HepG2 (cell line): Measurements from ENCODE around the gene RBCK1. TPM values are rescaled to one million over a fixed set of nuclear protein-coding genes. Genes with fewer than 3 reads are reported as not detected.

Experiments used
- ATAC-seq: fragments of 200-7000 bp; cut with Tn5 transposase; 3 replicates; pipeline ENCODE4 v1.9.1; 2020; ENCODE audit warnings: mild to moderate bottlenecking, moderate library complexity
- BruUV-seq: library from RNA; stranded (reverse); fragments of 400-500 nt; replicated peaks from 2 replicates; lab custom pipeline; 2021; lab: Mats Ljungman, UMichigan
- CTCF ChIA-PET: fragments of 300-600 bp; formaldehyde crosslinking; extraction: SDS; loops from one replicate; lab custom pipeline; 2021; ENCODE audit warnings: low total read pairs, inconsistent platforms, low intra/inter-chr PET ratio; lab: Yijun Ruan, JAX
- POLR2A ChIA-PET: fragments of 350-600 bp; sonication (Branson Sonifier 250); formaldehyde crosslinking; loops from one replicate; lab custom pipeline; 2020; ENCODE audit warnings: antibody characterized with exemption, inconsistent platforms; lab: Yijun Ruan, JAX
- DNase-seq: peaks from one replicate; pipeline ENCODE4 v3.0.0-alpha.2; 2015; ENCODE audit warnings: low spot score
- FAIRE-seq: peaks from 3 replicates; lab custom pipeline; 2011; peaks lifted over from hg19 to GRCh38; lab: Jason Lieb, UNC
- H2AFZ ChIP-seq: one replicate; pipeline ENCODE4 v1.6.1; 2011; ENCODE audit warnings: low read length, inconsistent platforms
- H3K27ac ChIP-seq: fragments of 300-600 bp; 3 replicates; pipeline ENCODE4 v1.8.0; 2011; ENCODE audit warnings: mixed run types, mild to moderate bottlenecking, mixed read lengths, low read length, inconsistent platforms; ENCODE audit not compliant: insufficient read depth; ENCODE audit errors: extremely low read length
- H3K27me3 ChIP-seq, 2 experiments: fragments of 200-600 bp in 1 of 2; 2 replicates in 1 of 2; 3 replicates in 1 of 2; pipeline versions ENCODE4 v1.6.0 to v1.8.0; 2011; ENCODE audit warnings: low read length in 2 of 2, mild to moderate bottlenecking in 2 of 2, moderate library complexity in 2 of 2, inconsistent platforms in 1 of 2; ENCODE audit not compliant: insufficient read depth in 2 of 2, control insufficient read depth in 1 of 2
- H3K36me3 ChIP-seq, 2 experiments: fragments of 200-600 bp in 1 of 2; replicated peaks in 1 of 2; 2 replicates in 1 of 2; 3 replicates in 1 of 2; pipeline versions ENCODE4 v1.5.1 to v1.8.0; 2011; ENCODE audit warnings: low read length in 2 of 2, inconsistent platforms in 1 of 2; ENCODE audit not compliant: insufficient read depth in 2 of 2, control insufficient read depth in 1 of 2
- H3K4me1 ChIP-seq: 2 replicates; pipeline ENCODE4 v1.5.1; 2012; ENCODE audit warnings: low read length, inconsistent platforms; ENCODE audit not compliant: insufficient read depth
- H3K4me2 ChIP-seq: 2 replicates; pipeline ENCODE4 v1.6.0; 2011; ENCODE audit warnings: low read depth, low read length, inconsistent platforms
- H3K4me3 ChIP-seq, 3 experiments: fragments of 200-600 bp in 1 of 3; sonication (generic), shearing (Covaris generic) in 1 of 3; replicated peaks in 1 of 3; 2 replicates each; pipeline ENCODE4 v1.5.1; 2011 to 2016; ENCODE audit warnings: low read length in 3 of 3, inconsistent platforms in 2 of 3, low read depth in 2 of 3, mild to moderate bottlenecking in 2 of 3, control low read depth in 1 of 3, mixed read lengths in 1 of 3; ENCODE audit not compliant: insufficient read depth in 1 of 3
- H3K79me2 ChIP-seq: one replicate; pipeline ENCODE4 v1.6.1; 2011; ENCODE audit warnings: low read length, inconsistent platforms; ENCODE audit not compliant: insufficient read depth
- H3K9ac ChIP-seq: 2 replicates; pipeline ENCODE4 v1.6.0; 2011; ENCODE audit warnings: mild to moderate bottlenecking, low read depth, low read length, inconsistent platforms; ENCODE audit not compliant: insufficient read depth
- H3K9me3 ChIP-seq: 2 replicates; pipeline ENCODE4 v1.5.1; 2012; ENCODE audit warnings: mild to moderate bottlenecking, low read length
- H4K20me1 ChIP-seq: 2 replicates; pipeline ENCODE4 v1.6.0; 2011; ENCODE audit warnings: inconsistent platforms, mild to moderate bottlenecking, low read length, moderate library complexity; ENCODE audit not compliant: insufficient read depth
- AHDC1 ChIP-seq: sonication (generic); formaldehyde crosslinking; IDR thresholded peaks from 2 replicates; pipeline ENCODE4 v1.5.1; 2020; ENCODE audit warnings: mild to moderate bottlenecking, missing genetic modification reagents, borderline replicate concordance
- BRCA1 ChIP-seq: sonication (generic); formaldehyde crosslinking; IDR thresholded peaks from 2 replicates; pipeline ENCODE4 v1.4.0; 2020; ENCODE audit warnings: missing genetic modification reagents
- FOXJ3 ChIP-seq: sonication (generic); formaldehyde crosslinking; IDR thresholded peaks from 2 replicates; pipeline ENCODE4 v1.4.0; 2020; ENCODE audit warnings: missing genetic modification reagents, mild to moderate bottlenecking, borderline replicate concordance
- GTF2F1 ChIP-seq: fragments of 150-350 bp; IDR thresholded peaks from 2 replicates; pipeline ENCODE4 v1.6.1; 2014; ENCODE audit warnings: low read length
- HNF4A ChIP-seq: sonication (generic); formaldehyde crosslinking; IDR thresholded peaks from 2 replicates; pipeline ENCODE4 v1.4.0; 2020; ENCODE audit warnings: missing genetic modification reagents
- JUNB ChIP-seq: sonication (generic); formaldehyde crosslinking; IDR thresholded peaks from 2 replicates; pipeline ENCODE4 v1.8.0; 2022; ENCODE audit warnings: missing genetic modification reagents, mild to moderate bottlenecking, borderline replicate concordance
- PHF21A ChIP-seq: sonication (generic); formaldehyde crosslinking; IDR thresholded peaks from 2 replicates; pipeline ENCODE4 v1.5.0; 2020; ENCODE audit warnings: mild to moderate bottlenecking, missing genetic modification reagents
- ZMYM2 ChIP-seq: sonication (generic); formaldehyde crosslinking; IDR thresholded peaks from 2 replicates; pipeline ENCODE4 v1.8.0; 2022; ENCODE audit warnings: mild to moderate bottlenecking, missing genetic modification reagents
- WGBS: methylation state at CpG from one replicate; pipeline ENCODE4 v1.1.6; 2017; ENCODE audit warnings: low lambda C conversion rate; 5-methylcytosine and 5-hydroxymethylcytosine counted together
- in situ Hi-C: cut with HindIII; loops from 2 replicates; pipeline ENCODE4 v1.10.0; 2017; ENCODE audit warnings: low pct_unique_long_range_greater_than_20kb; ENCODE audit not compliant: extremely low pct_ligation_motif_present
- intact Hi-C: fragments of 100-400 bp; cut with micrococcal nuclease; formaldehyde crosslinking; loops from one replicate; pipeline ENCODE4 v1.10.0; 2022; ENCODE audit not compliant: unreplicated experiment
- polyA plus RNA-seq, 8 experiments: library from polyadenylated mRNA; depleted of rRNA in 3 of 8; stranded (reverse) in 7 of 8; unstranded in 1 of 8; fragments of >200 nt; fragmentation: Illumina TruSeq in 4 of 8; extraction: Trizol in 4 of 8; gene quantifications; 2 replicates each; pipeline versions ENCODE4 v1.2.1 to v1.2.3, GENCODE V29; 2011 to 2016; ENCODE audit warnings: low read depth in 4 of 8, missing spikeins in 1 of 8, mixed read lengths in 1 of 8; ENCODE audit not compliant: insufficient read depth in 1 of 8
- total RNA-seq, 5 experiments: library from RNA; depleted of rRNA; stranded (reverse); fragments of >200 nt; fragmentation: Illumina TruSeq; extraction: Trizol; gene quantifications; 2 replicates each; pipeline ENCODE4 v1.2.3, GENCODE V29; 2016; ENCODE audit warnings: low read depth in 1 of 5
- TF ChIP-seq, protein P1 (sequence below), 2 experiments: sonication (generic) in 1 of 2; formaldehyde crosslinking in 1 of 2; IDR thresholded peaks; 2 replicates each; pipeline versions ENCODE4 v1.4.0 to v1.6.1; 2018 to 2020; ENCODE audit warnings: missing genetic modification reagents in 2 of 2, borderline replicate concordance in 1 of 2, low read depth in 1 of 2, mild to moderate bottlenecking in 1 of 2, missing biosample characterization in 1 of 2

RBCK1 gene
- total and polyA plus RNA-seq, 2 of the 13 experiments (the other 11 are each of a cell fraction or from before 2014, with no cell fraction given), result 149 to 215 TPM

- Histone ChIP-seq H3K27me3 (no peaks in the 10 kb centered on the region), H3K4me2 (peak overlapping the region; percentile 3; the same call in 1 of the 2 replicates), H3K27ac (peak overlapping the region; percentile 29), H3K4me1 (peaks cover 63% of the 10 kb centered on the region), H3K4me3 (no peak overlapping the region), H3K79me2 (no peaks in the 10 kb centered on the region), H2AFZ (no peak overlapping the region), H4K20me1 (no peaks in the 10 kb centered on the region), H3K36me3 (peaks cover 18 to 39% of the 10 kb centered on the region in 2 experiments), H3K9me3 (no peaks in the 10 kb centered on the region), H3K9ac (no peak overlapping the region)
- ATAC-seq (peak; percentile 32), DNase-seq (peak; percentile 32), FAIRE-seq (no peak)
- in situ Hi-C loops (no loop called here), intact Hi-C loops (loop anchor here (5.0 kb wide), 1 partner anchor 34 kb away; no protein-coding TSS in a partner anchor)
- 70% methylated on average over 8 of the region's 8 CpGs for WGBS
- ChIA-PET POLR2A (interaction anchor here (0.7 to 3.3 kb wide), 10 partner anchors 18 to 124 kb away, joined by 3 to 14 read pairs (median 4); partner anchors contain the start of genes RBCK1 and TRIB3), CTCF (interaction anchor here (1.2 to 3.0 kb wide), 5 partner anchors 15 to 124 kb away, joined by 3 to 24 read pairs (median 5); no protein-coding TSS in a partner anchor)
- no TSS peak for BruUV-seq
- TF ChIP-seq BRCA1 (CRISPR knock-in tag) (no peak), JUNB (no peak), PHF21A (CRISPR knock-in tag) (0 out of 2 replicates have a peak, but pooled peaks have one; percentile 19), GTF2F1 (no peak), AHDC1 (CRISPR knock-in tag) (no peak; the same call in 1 of the 2 replicates), HNF4A (CRISPR knock-in tag) (peak; percentile 51; the same call in 1 of the 2 replicates), ZMYM2 (no peak), FOXJ3 (CRISPR knock-in tag) (0 out of 2 replicates have a peak, but pooled peaks have one; percentile 26)
- TF ChIP-seq, protein P1, sequence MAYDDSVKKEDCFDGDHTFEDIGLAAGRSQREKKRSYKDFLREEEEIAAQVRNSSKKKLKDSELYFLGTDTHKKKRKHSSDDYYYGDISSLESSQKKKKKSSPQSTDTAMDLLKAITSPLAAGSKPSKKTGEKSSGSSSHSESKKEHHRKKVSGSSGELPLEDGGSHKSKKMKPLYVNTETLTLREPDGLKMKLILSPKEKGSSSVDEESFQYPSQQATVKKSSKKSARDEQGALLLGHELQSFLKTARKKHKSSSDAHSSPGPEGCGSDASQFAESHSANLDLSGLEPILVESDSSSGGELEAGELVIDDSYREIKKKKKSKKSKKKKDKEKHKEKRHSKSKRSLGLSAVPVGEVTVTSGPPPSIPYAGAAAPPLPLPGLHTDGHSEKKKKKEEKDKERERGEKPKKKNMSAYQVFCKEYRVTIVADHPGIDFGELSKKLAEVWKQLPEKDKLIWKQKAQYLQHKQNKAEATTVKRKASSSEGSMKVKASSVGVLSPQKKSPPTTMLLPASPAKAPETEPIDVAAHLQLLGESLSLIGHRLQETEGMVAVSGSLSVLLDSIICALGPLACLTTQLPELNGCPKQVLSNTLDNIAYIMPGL (CRISPR knock-in tag; IDR thresholded peaks at IDR 0.05; ENCODE audit: borderline replicate concordance in 1 of 2, low read depth in 1 of 2), result no peak
These were observed 70.2 kb downstream of the RBCK1 start for GRCh38 chr20:478010-478948.
